Panc1 (cell line): ENCODE data around the gene RGS6. TPM values are rescaled to one million over a fixed set of nuclear protein-coding genes. Genes with fewer than 3 reads are reported as not detected.

Experiments used
- ATAC-seq: fragments of 200-7000 bp; cut with Tn5 transposase; 2 replicates; pipeline ENCODE4 v1.9.1; 2020; ENCODE audit warnings: mild to moderate bottlenecking, moderate library complexity
- BruUV-seq: library from RNA; stranded (reverse); fragments of 400-500 nt; replicated peaks from 2 replicates; lab custom pipeline; 2021; lab: Mats Ljungman, UMichigan
- CTCF ChIA-PET: fragments of 300-600 bp; sonication (Branson Sonifier 250); formaldehyde crosslinking; loops from one replicate; lab custom pipeline; 2022; ENCODE audit warnings: antibody characterized with exemption; lab: Charles Lee
- POLR2A ChIA-PET: fragments of 300-600 bp; sonication (Branson Sonifier 250); formaldehyde crosslinking; loops from one replicate; lab custom pipeline; 2022; ENCODE audit warnings: antibody characterized with exemption; lab: Charles Lee
- DNase-seq: peaks from one replicate; pipeline ENCODE4 v3.0.0-alpha.2; 2010; ENCODE audit warnings: low read depth, low spot score
- H3K27ac ChIP-seq: 2 replicates; pipeline ENCODE4 v1.5.1; 2011; ENCODE audit warnings: mild to moderate bottlenecking, low read length, inconsistent platforms
- H3K27me3 ChIP-seq: fragments of 200-500 bp; sonication (Bioruptor generic); 2 replicates; pipeline ENCODE4 v1.6.0; 2014; ENCODE audit warnings: low read length, inconsistent platforms; ENCODE audit not compliant: control insufficient read depth, insufficient read depth
- H3K36me3 ChIP-seq: fragments of 200-500 bp; sonication (Bioruptor generic); 2 replicates; pipeline ENCODE4 v1.5.1; 2014; ENCODE audit warnings: inconsistent platforms, mild to moderate bottlenecking, low read length, moderate library complexity; ENCODE audit not compliant: control insufficient read depth, insufficient read depth
- H3K4me1 ChIP-seq: 2 replicates; pipeline ENCODE4 v1.5.1; 2011; ENCODE audit warnings: inconsistent platforms, mild to moderate bottlenecking, low read length, moderate library complexity; ENCODE audit not compliant: control insufficient read depth, insufficient read depth
- H3K4me3 ChIP-seq, 2 experiments: 2 replicates each; pipeline ENCODE4 v1.5.1; 2011 to 2012; ENCODE audit warnings: low read depth in 2 of 2, low read length in 2 of 2, mild to moderate bottlenecking in 2 of 2, inconsistent platforms in 1 of 2, moderate library complexity in 1 of 2
- H3K9me3 ChIP-seq: fragments of 200-500 bp; sonication (Bioruptor generic); 2 replicates; pipeline ENCODE4 v1.5.1; 2014; ENCODE audit warnings: low read depth, mild to moderate bottlenecking, inconsistent platforms, low read length, moderate library complexity; ENCODE audit not compliant: control insufficient read depth, insufficient read depth
- CTCF ChIP-seq: fragments of 450-650 bp; IDR thresholded peaks from 2 replicates; pipeline ENCODE4 v1.5.1; 2017; ENCODE audit warnings: mild to moderate bottlenecking
- POLR2AphosphoS5 ChIP-seq: IDR thresholded peaks from 2 replicates; pipeline ENCODE4 v1.6.1; 2012; ENCODE audit warnings: mild to moderate bottlenecking, low read depth, low read length, moderate library complexity
- REST ChIP-seq, 2 experiments: IDR thresholded peaks; 2 replicates each; pipeline ENCODE4 v1.6.1; 2011 to 2012; ENCODE audit warnings: low read depth in 2 of 2, control low read depth in 1 of 2, low read length in 1 of 2, mild to moderate bottlenecking in 1 of 2, moderate library complexity in 1 of 2; ENCODE audit not compliant: insufficient read depth in 1 of 2
- SIN3A ChIP-seq: IDR thresholded peaks from 2 replicates; pipeline ENCODE4 v1.6.1; 2012; ENCODE audit warnings: low read depth, mild to moderate bottlenecking, low read length, moderate library complexity, borderline replicate concordance; ENCODE audit not compliant: insufficient read depth
- TCF7L2 ChIP-seq: IDR thresholded peaks from 2 replicates; pipeline ENCODE4 v1.6.1; 2011; ENCODE audit warnings: mild to moderate bottlenecking, low read depth, low read length, inconsistent platforms
- in situ Hi-C: cut with HindIII; loops from 2 replicates; pipeline ENCODE4 v1.10.0; 2016; ENCODE audit warnings: low sequenced_read_pairs, low pct_unique_long_range_greater_than_20kb
- intact Hi-C: fragments of 100-400 bp; cut with micrococcal nuclease; formaldehyde crosslinking; loops from one replicate; pipeline ENCODE4 v1.10.0; 2022; ENCODE audit not compliant: unreplicated experiment
- total RNA-seq: library from RNA; stranded (reverse); gene quantifications from one replicate; pipeline ENCODE4 v1.2.1, GENCODE V29; 2021; ENCODE audit not compliant: unreplicated experiment

The RGS6 gene
- total RNA-seq, 1 experiment from 2014 or later: not detected

DNA sequence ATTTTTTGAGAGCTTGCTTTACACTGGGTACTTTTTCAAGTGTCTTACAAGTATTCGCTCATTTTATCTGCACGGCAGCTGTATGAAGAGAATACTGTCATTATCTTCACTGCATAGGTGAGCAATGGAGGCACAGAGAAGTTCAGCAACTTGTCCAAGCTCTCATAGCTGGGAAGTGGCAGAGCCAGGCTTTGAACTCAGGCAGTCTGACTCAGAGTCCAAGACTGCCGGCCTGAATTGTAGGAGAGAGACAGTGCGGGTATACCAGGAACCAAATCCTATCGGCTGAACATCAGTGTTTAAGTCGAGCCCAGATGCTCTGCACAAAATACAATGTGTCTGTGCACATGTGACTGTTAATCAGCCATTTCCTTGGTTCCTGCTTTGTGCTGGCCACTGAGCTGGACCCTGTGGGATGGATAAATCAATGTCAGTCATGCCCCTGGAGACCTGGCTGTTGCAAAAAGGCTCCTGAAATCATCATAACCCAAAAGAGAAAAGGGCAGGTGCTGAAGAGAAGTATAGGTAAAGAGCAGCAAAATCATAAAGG, 487.1 kb downstream of the RGS6 start:
- no peak for DNase-seq
- no peaks in the 10 kb centered on the region; the same call in 1 of the 2 replicates for H3K27me3 ChIP-seq
- no peak for ATAC-seq
- in situ Hi-C loops (no loop called here), intact Hi-C loops (no loop called here)
- ChIA-PET CTCF (no interaction called here), POLR2A (no interaction called here)
- no peak overlapping the region for H3K4me3 ChIP-seq
- no peaks in the 10 kb centered on the region for H3K4me1 ChIP-seq
- no peak overlapping the region for H3K27ac ChIP-seq
- H3K9me3 ChIP-seq: no peaks in the 10 kb centered on the region
- TF ChIP-seq CTCF (no peak), POLR2AphosphoS5 (no peak), SIN3A (no peak), TCF7L2 (no peak), REST (IDR thresholded peaks at IDR 0.05; ENCODE audit: insufficient read depth in 1 of 2, low read depth in 2 of 2, low read length in 1 of 2) (no peak)
- BruUV-seq: no TSS peak
- H3K36me3 ChIP-seq: no peaks in the 10 kb centered on the region

DNA sequence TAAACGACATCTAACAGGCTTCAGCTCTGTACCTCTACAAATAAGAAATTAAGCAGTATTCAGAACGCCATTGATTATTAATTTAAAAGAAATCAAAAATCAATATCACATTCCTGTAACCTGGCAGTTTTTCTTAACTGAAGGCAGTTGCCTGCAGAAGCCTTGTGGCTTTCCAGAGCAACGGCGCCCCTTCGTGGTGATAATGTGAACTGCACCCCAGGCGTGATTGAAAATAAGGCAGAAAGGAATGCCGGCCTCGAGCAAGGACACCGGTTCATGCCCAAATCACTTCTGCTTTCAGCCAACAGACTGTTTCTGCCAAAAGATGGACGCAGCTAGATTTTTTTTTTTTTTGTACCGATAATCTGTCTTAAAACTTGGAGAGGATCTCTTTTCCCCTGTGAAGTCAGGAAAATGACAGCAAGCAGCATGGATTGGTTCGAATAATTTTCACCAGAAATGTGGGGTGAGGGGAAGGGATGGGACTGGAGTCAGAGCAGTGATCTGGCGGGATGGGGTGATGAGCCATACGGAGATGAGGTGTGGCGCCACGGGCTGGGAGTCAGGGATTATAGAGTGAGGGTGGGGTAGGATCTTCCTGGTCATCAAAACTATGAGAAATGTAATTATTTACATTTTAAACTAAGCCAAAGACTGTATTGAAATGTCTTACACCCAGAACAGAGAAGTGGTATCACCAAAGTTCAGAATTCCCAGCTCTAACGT, 488.7 kb downstream of the RGS6 start:
- intact Hi-C loops (no loop called here), in situ Hi-C loops (no loop called here)
- peak; percentile 27 for DNase-seq
- ChIA-PET CTCF (interaction anchor here (0.5 kb wide), 1 partner anchor 970 kb away, joined by 4 read pairs; no protein-coding TSS in a partner anchor), POLR2A (no interaction called here)
- no peak overlapping the region for H3K27ac ChIP-seq
- TF ChIP-seq TCF7L2: no peak
- TF ChIP-seq CTCF: peak; percentile 91
- no peak for TF ChIP-seq SIN3A
- TF ChIP-seq REST (IDR thresholded peaks at IDR 0.05; ENCODE audit: insufficient read depth in 1 of 2, low read depth in 2 of 2, low read length in 1 of 2): no peak
- no peaks in the 10 kb centered on the region for H3K9me3 ChIP-seq
- peaks cover 3% of the 10 kb centered on the region; the same call in 1 of the 2 replicates for H3K27me3 ChIP-seq
- BruUV-seq: no TSS peak
- no peaks in the 10 kb centered on the region for H3K4me1 ChIP-seq
- ATAC-seq: peak; percentile 62; the same call in 1 of the 2 replicates
- H3K36me3 ChIP-seq: no peaks in the 10 kb centered on the region
- H3K4me3 ChIP-seq: no peak overlapping the region
